HepG2 (cell line): ENCODE results near the gene PGS1. TPM values are rescaled to one million over a fixed set of nuclear protein-coding genes. Genes with fewer than 3 reads are reported as not detected.
A peak's percentile ranks its signal among the peaks of the same experiment; 100 is the strongest.

Source experiments
- ESRRA ChIP-seq: sonication (generic); formaldehyde crosslinking; IDR thresholded peaks from 2 replicates; pipeline ENCODE4 v1.5.1; 2020; ENCODE audit warnings: mild to moderate bottlenecking, low read depth, missing genetic modification reagents
- GATAD1 ChIP-seq: IDR thresholded peaks from 2 replicates; pipeline ENCODE4 v1.6.1; 2016; ENCODE audit warnings: missing genetic modification reagents, missing compliant biosample characterization
- HNF1A ChIP-seq, 2 experiments: sonication (generic) in 1 of 2; formaldehyde crosslinking in 1 of 2; IDR thresholded peaks; 2 replicates each; pipeline versions ENCODE4 v1.4.0 to v1.6.1; 2016 to 2020; ENCODE audit warnings: borderline replicate concordance in 1 of 2, low read depth in 1 of 2, mild to moderate bottlenecking in 1 of 2, missing genetic modification reagents in 1 of 2
- MXD1 ChIP-seq: sonication (generic); formaldehyde crosslinking; IDR thresholded peaks from 2 replicates; pipeline ENCODE4 v1.4.0; 2020; ENCODE audit warnings: mild to moderate bottlenecking, missing genetic modification reagents
- NFYC ChIP-seq: IDR thresholded peaks from 2 replicates; pipeline ENCODE4 v1.6.1; 2016; ENCODE audit warnings: missing genetic modification reagents, missing compliant biosample characterization
- PITX1 ChIP-seq: sonication (generic); formaldehyde crosslinking; IDR thresholded peaks from 2 replicates; pipeline ENCODE4 v1.5.1; 2020; ENCODE audit warnings: mild to moderate bottlenecking, missing genetic modification reagents
- SAFB2 ChIP-seq: sonication (generic); formaldehyde crosslinking; IDR thresholded peaks from 2 replicates; pipeline ENCODE4 v1.5.1; 2020; ENCODE audit warnings: missing genetic modification reagents, low read depth, mild to moderate bottlenecking, borderline replicate concordance
- XBP1 ChIP-seq: sonication (generic); formaldehyde crosslinking; IDR thresholded peaks from 2 replicates; pipeline ENCODE4 v1.5.0; 2020; ENCODE audit warnings: missing genetic modification reagents
- ZSCAN22 ChIP-seq: sonication (generic); formaldehyde crosslinking; IDR thresholded peaks from 2 replicates; pipeline ENCODE4 v1.4.0; 2020; ENCODE audit warnings: mild to moderate bottlenecking, missing genetic modification reagents
- polyA plus RNA-seq, 8 experiments: library from polyadenylated mRNA; depleted of rRNA in 3 of 8; stranded (reverse) in 7 of 8; unstranded in 1 of 8; fragments of >200 nt; fragmentation: Illumina TruSeq in 4 of 8; extraction: Trizol in 4 of 8; gene quantifications; 2 replicates each; pipeline versions ENCODE4 v1.2.1 to v1.2.3, GENCODE V29; 2011 to 2016; ENCODE audit warnings: low read depth in 4 of 8, missing spikeins in 1 of 8, mixed read lengths in 1 of 8; ENCODE audit not compliant: insufficient read depth in 1 of 8
- total RNA-seq, 5 experiments: library from RNA; depleted of rRNA; stranded (reverse); fragments of >200 nt; fragmentation: Illumina TruSeq; extraction: Trizol; gene quantifications; 2 replicates each; pipeline ENCODE4 v1.2.3, GENCODE V29; 2016; ENCODE audit warnings: low read depth in 1 of 5

The PGS1 gene
- total and polyA plus RNA-seq, 2 of the 13 experiments (the other 11 are each of a cell fraction or from before 2014, with no cell fraction given): 25.9 to 31.5 TPM

- TF ChIP-seq XBP1 (CRISPR knock-in tag) (0 out of 2 replicates have a peak, but pooled peaks have one; percentile 91), SAFB2 (no peak), ESRRA (CRISPR knock-in tag) (0 out of 2 replicates have a peak, but pooled peaks have one; percentile 65), HNF1A (IDR thresholded peaks at IDR 0.05; ENCODE audit: low read depth) (no peak), HNF1A (CRISPR knock-in tag; IDR thresholded peaks at IDR 0.05; ENCODE audit: borderline replicate concordance) (0 out of 2 replicates have a peak, but pooled peaks have one; percentile 25), NFYC (CRISPR knock-in tag) (peak; percentile 60), PITX1 (CRISPR knock-in tag) (peak; percentile 50), MXD1 (CRISPR knock-in tag) (0 out of 2 replicates have a peak, but pooled peaks have one; percentile 10), ZSCAN22 (CRISPR knock-in tag) (peak; percentile 45; the same call in 1 of the 2 replicates), GATAD1 (peak; percentile 11; the same call in 1 of the 2 replicates)
- TF ChIP-seq, all 625 proteins: peak for 51
These were observed 54.0 kb downstream of the PGS1 start (continued) for GRCh38 chr17:78432226-78433012.
